SK-N-SH (cell line): Measurements from ENCODE around the gene HHAT. TPM values are rescaled to one million over a fixed set of nuclear protein-coding genes. Genes with fewer than 3 reads are reported as not detected.

ENCODE experiments used
- CTCF ChIA-PET: fragments of 300-600, 350-600 bp; formaldehyde crosslinking; extraction: SDS; loops from one replicate; lab custom pipeline; 2021; lab: Yijun Ruan, JAX
- POLR2A ChIA-PET: fragments of 350-600 bp; sonication (Branson Sonifier 250); formaldehyde crosslinking; extraction: SDS; loops from one replicate; lab custom pipeline; 2020; ENCODE audit warnings: antibody characterized with exemption, inconsistent platforms; lab: Yijun Ruan, JAX
- DNase-seq: peaks from one replicate; pipeline ENCODE4 v3.0.0; 2012
- H2AFZ ChIP-seq: fragments of 200-600 bp; sonication (generic); 2 replicates; pipeline ENCODE4 v1.8.1; 2016; ENCODE audit warnings: antibody characterized with exemption, mild to moderate bottlenecking, low read depth
- H3F3A ChIP-seq: fragments of 200-600 bp; sonication (generic); replicated peaks from 2 replicates; pipeline ENCODE3; 2016; ENCODE audit warnings: antibody characterized with exemption, mild to moderate bottlenecking; ENCODE audit not compliant: insufficient read depth
- H3K27ac ChIP-seq, 2 experiments: fragments of 200-500 bp in 1 of 2; fragments of 200-600 bp in 1 of 2; sonication (Bioruptor generic) in 1 of 2; sonication (generic), shearing (Covaris generic) in 1 of 2; 2 replicates each; pipeline versions ENCODE4 v1.5.1 to v1.6.1; 2014 to 2016; ENCODE audit warnings: low read depth in 2 of 2, inconsistent platforms in 1 of 2, low read length in 1 of 2, mild to moderate bottlenecking in 1 of 2, mixed read lengths in 1 of 2
- H3K27me3 ChIP-seq: fragments of 200-600 bp; sonication (generic), shearing (Covaris generic); 2 replicates; pipeline ENCODE4 v1.6.1; 2016; ENCODE audit warnings: mixed run types; ENCODE audit not compliant: insufficient read depth
- H3K36me3 ChIP-seq, 2 experiments: fragments of 200-500 bp in 1 of 2; fragments of 200-600 bp in 1 of 2; sonication (Bioruptor generic) in 1 of 2; sonication (generic) in 1 of 2; replicated peaks in 1 of 2; 2 replicates each; pipeline versions ENCODE3 to v1.5.1; 2014 to 2016; ENCODE audit warnings: low read length in 1 of 2, mild to moderate bottlenecking in 1 of 2; ENCODE audit not compliant: insufficient read depth in 2 of 2, control insufficient read depth in 1 of 2
- H3K4me1 ChIP-seq, 2 experiments: fragments of 200-500 bp in 1 of 2; fragments of 200-600 bp in 1 of 2; sonication (Bioruptor generic) in 1 of 2; sonication (generic), shearing (Covaris generic) in 1 of 2; 2 replicates each; pipeline versions ENCODE4 v1.5.1 to v1.6.1; 2014 to 2016; ENCODE audit warnings: low read depth in 1 of 2, low read length in 1 of 2, mixed run types in 1 of 2; ENCODE audit not compliant: insufficient read depth in 2 of 2, control insufficient read depth in 1 of 2
- H3K4me2 ChIP-seq: fragments of 200-600 bp; sonication (generic), shearing (Covaris generic); 2 replicates; pipeline ENCODE4 v1.6.1; 2017; ENCODE audit warnings: mixed run types
- H3K4me3 ChIP-seq, 2 experiments: fragments of 200-500 bp in 1 of 2; fragments of 200-600 bp in 1 of 2; sonication (Bioruptor generic) in 1 of 2; sonication (generic), shearing (Covaris generic) in 1 of 2; 2 replicates each; pipeline versions ENCODE4 v1.5.1 to v1.8.1; 2014 to 2016; ENCODE audit warnings: low read depth in 2 of 2, inconsistent platforms in 1 of 2, low read length in 1 of 2, mild to moderate bottlenecking in 1 of 2, mixed read lengths in 1 of 2, moderate library complexity in 1 of 2
- H3K79me2 ChIP-seq: fragments of 200-600 bp; sonication (generic); 2 replicates; pipeline ENCODE4 v1.8.1; 2017; ENCODE audit warnings: mild to moderate bottlenecking; ENCODE audit not compliant: insufficient read depth
- H3K9ac ChIP-seq: fragments of 200-600 bp; sonication (generic); 2 replicates; pipeline ENCODE4 v1.6.1; 2017; ENCODE audit warnings: mixed run types
- H3K9me2 ChIP-seq: fragments of 200-600 bp; sonication (generic); 2 replicates; pipeline ENCODE4 v1.6.1; 2017; ENCODE audit warnings: mixed run types
- H3K9me3 ChIP-seq: fragments of 200-600 bp; sonication (generic); 2 replicates; pipeline ENCODE4 v1.6.1; 2017; ENCODE audit warnings: mixed run types, mild to moderate bottlenecking, moderate library complexity
- H4K20me1 ChIP-seq: fragments of 200-600 bp; sonication (generic); 2 replicates; pipeline ENCODE4 v1.6.1; 2017; ENCODE audit warnings: mild to moderate bottlenecking, mixed run types; ENCODE audit not compliant: insufficient read depth
- GABPA ChIP-seq: IDR thresholded peaks from 2 replicates; pipeline ENCODE4 v1.4.0; 2012; ENCODE audit warnings: low read depth, mild to moderate bottlenecking
- GATA2 ChIP-seq: sonication (generic); formaldehyde crosslinking; IDR thresholded peaks from 2 replicates; pipeline ENCODE4 v1.5.0; 2020; ENCODE audit warnings: mild to moderate bottlenecking, missing genetic modification reagents
- JUND ChIP-seq: IDR thresholded peaks from 2 replicates; pipeline ENCODE4 v1.4.0; 2012
- NFIC ChIP-seq: IDR thresholded peaks from 2 replicates; pipeline ENCODE4 v1.4.0; 2012; ENCODE audit warnings: borderline replicate concordance
- NRF1 ChIP-seq: IDR thresholded peaks from 2 replicates; pipeline ENCODE4 v1.6.1; 2012; ENCODE audit warnings: low read depth, mild to moderate bottlenecking, low read length
- POLR2AphosphoS5 ChIP-seq: IDR thresholded peaks from 2 replicates; pipeline ENCODE4 v1.6.1; 2012; ENCODE audit warnings: low read depth, low read length
- RXRA ChIP-seq: IDR thresholded peaks from 2 replicates; pipeline ENCODE4 v1.4.0; 2012; ENCODE audit warnings: low read depth, mild to moderate bottlenecking, borderline replicate concordance
- WGBS: methylation state at CpG from one replicate; pipeline ENCODE4 v1.1.6; 2017; ENCODE audit warnings: low lambda C conversion rate; 5-methylcytosine and 5-hydroxymethylcytosine counted together
- polyA plus RNA-seq, 3 experiments: library from polyadenylated mRNA; depleted of rRNA; stranded (reverse); fragments of >200 nt; gene quantifications; 2 replicates each; pipeline ENCODE4 v1.2.3, GENCODE V29; 2012
- TF ChIP-seq, protein P1 (sequence below): fragments of 150-350 bp; IDR thresholded peaks from 2 replicates; pipeline ENCODE4 v1.6.1; 2016; ENCODE audit warnings: mild to moderate bottlenecking, low read depth, low read length
- TF ChIP-seq, protein P2 (sequence below): fragments of 200-600 bp; sonication (generic); IDR thresholded peaks from 2 replicates; pipeline ENCODE4 v1.6.1; 2017; ENCODE audit warnings: antibody characterized with exemption, mild to moderate bottlenecking, moderate library complexity

HHAT gene
- polyA plus RNA-seq, 1 of the 3 experiments (the other 2 are of a cell fraction), result 8.1 TPM

DNA sequence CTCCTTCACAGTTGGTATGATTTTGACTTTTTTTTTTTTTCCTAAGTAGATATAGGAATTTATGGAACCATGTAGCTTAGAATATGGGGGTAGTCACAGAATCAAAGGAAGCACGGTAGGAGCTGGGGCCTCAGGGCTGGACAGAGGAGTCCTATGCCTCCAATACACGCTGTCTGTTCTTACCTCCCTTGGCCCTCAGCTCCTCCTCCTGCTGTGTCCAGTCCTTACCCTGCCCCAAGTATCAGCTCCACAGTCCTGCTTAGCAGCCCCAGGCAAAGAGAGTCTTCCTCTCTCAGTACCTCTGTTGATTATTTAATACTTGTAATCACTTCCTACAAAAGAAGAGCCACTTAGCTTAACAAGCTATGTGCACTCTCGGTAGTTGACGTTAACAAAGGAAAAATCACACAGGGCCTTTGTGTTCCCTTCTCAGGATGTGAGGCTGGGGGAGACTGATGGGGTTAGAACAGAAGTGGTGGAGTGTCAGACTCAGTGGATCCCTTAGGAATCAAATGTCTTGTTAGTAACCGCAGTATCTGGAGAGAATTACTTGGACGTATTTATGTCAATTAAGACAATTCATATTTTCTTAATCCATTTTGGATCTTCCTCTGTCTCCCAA lies 292.3 kb downstream of the HHAT start:
- H3K4me1 ChIP-seq, result peaks cover 0 to 17% of the 10 kb centered on the region in 2 experiments; a peak in 1 of 4 replicates
- CTCF ChIA-PET, result interaction anchor here (1.4 to 1.6 kb wide), 2 partner anchors 22 to 513 kb away, joined by 4 read pairs; partner anchors contain the start of gene KCNH1
- DNase-seq, result no peak
- no peaks in the 10 kb centered on the region for H3F3A ChIP-seq
- no peak overlapping the region for H2AFZ ChIP-seq
- H4K20me1 ChIP-seq, result no peaks in the 10 kb centered on the region
- H3K79me2 ChIP-seq, result no peaks in the 10 kb centered on the region
- no peak overlapping the region for H3K4me3 ChIP-seq
- H3K27ac ChIP-seq, result no peak overlapping the region
- no peak overlapping the region for H3K4me2 ChIP-seq
- TF ChIP-seq, protein P1, sequence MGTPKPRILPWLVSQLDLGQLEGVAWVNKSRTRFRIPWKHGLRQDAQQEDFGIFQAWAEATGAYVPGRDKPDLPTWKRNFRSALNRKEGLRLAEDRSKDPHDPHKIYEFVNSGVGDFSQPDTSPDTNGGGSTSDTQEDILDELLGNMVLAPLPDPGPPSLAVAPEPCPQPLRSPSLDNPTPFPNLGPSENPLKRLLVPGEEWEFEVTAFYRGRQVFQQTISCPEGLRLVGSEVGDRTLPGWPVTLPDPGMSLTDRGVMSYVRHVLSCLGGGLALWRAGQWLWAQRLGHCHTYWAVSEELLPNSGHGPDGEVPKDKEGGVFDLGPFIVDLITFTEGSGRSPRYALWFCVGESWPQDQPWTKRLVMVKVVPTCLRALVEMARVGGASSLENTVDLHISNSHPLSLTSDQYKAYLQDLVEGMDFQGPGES, result no peak
- TF ChIP-seq GATA2 (CRISPR knock-in tag) (no peak), POLR2AphosphoS5 (no peak), RXRA (no peak), NRF1 (no peak), JUND (no peak), GABPA (no peak)
- TF ChIP-seq, protein P2, sequence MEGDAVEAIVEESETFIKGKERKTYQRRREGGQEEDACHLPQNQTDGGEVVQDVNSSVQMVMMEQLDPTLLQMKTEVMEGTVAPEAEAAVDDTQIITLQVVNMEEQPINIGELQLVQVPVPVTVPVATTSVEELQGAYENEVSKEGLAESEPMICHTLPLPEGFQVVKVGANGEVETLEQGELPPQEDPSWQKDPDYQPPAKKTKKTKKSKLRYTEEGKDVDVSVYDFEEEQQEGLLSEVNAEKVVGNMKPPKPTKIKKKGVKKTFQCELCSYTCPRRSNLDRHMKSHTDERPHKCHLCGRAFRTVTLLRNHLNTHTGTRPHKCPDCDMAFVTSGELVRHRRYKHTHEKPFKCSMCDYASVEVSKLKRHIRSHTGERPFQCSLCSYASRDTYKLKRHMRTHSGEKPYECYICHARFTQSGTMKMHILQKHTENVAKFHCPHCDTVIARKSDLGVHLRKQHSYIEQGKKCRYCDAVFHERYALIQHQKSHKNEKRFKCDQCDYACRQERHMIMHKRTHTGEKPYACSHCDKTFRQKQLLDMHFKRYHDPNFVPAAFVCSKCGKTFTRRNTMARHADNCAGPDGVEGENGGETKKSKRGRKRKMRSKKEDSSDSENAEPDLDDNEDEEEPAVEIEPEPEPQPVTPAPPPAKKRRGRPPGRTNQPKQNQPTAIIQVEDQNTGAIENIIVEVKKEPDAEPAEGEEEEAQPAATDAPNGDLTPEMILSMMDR, result no peak
- H3K36me3 ChIP-seq, result no peaks in the 10 kb centered on the region
- no peaks in the 10 kb centered on the region for H3K27me3 ChIP-seq
- POLR2A ChIA-PET, result no interaction called here
- H3K9me3 ChIP-seq, result no peaks in the 10 kb centered on the region
- WGBS, result 88% methylated on average over 6 of the region's 6 CpGs
- H3K9me2 ChIP-seq, result no peaks in the 10 kb centered on the region
- no peak overlapping the region for H3K9ac ChIP-seq

DNA sequence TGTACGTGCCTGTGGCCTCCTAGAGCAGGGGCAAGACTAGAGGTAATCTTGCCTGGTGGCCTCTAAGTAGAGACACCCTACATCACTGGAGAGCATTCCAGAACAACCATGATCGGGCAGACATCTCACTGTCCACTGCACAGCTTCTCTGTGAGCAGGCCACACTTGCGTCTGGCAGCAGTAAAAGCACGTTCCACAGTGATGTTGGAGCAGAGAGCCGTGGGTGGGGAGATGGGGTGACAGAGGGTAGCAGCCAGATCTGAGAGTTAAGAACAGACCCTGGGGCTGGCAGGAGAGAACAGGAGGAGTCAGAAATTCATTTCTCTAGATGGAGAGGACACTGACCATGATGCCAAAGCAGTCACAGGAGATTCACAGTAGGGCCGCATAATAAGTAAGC lies 293.0 kb downstream of the HHAT start:
- WGBS, result 66% methylated on average over 6 of the region's 6 CpGs
- TF ChIP-seq NFIC (no peak), GATA2 (CRISPR knock-in tag) (peak; percentile 25)
- CTCF ChIA-PET, result interaction anchor here (1.4 kb wide), 1 partner anchor 512 kb away, joined by 4 read pairs; the partner anchor contains the start of gene KCNH1

More for the DNA sequence above, 293.0 kb downstream of the HHAT start:
- no peaks in the 10 kb centered on the region for H4K20me1 ChIP-seq
- no peak for DNase-seq
- peaks cover 0 to 17% of the 10 kb centered on the region in 2 experiments; a peak in 1 of 4 replicates for H3K4me1 ChIP-seq
- H3K27ac ChIP-seq, result no peak overlapping the region
- no peak overlapping the region for H3K4me2 ChIP-seq
- POLR2A ChIA-PET, result no interaction called here
- H3K79me2 ChIP-seq, result no peaks in the 10 kb centered on the region
- no peak overlapping the region for H2AFZ ChIP-seq
- H3K9ac ChIP-seq, result no peak overlapping the region
- no peaks in the 10 kb centered on the region for H3K9me3 ChIP-seq
- no peaks in the 10 kb centered on the region for H3K9me2 ChIP-seq
- no peaks in the 10 kb centered on the region for H3F3A ChIP-seq
- H3K27me3 ChIP-seq, result no peaks in the 10 kb centered on the region
- H3K36me3 ChIP-seq, result no peaks in the 10 kb centered on the region
- no peak overlapping the region for H3K4me3 ChIP-seq
